WTC11 (cell line): Measurements from ENCODE around the gene B4GAT1. TPM values are rescaled to one million over a fixed set of nuclear protein-coding genes. Genes with fewer than 3 reads are reported as not detected.
A peak's percentile ranks its signal among the peaks of the same experiment; 100 is the strongest.

Source experiments
- ATAC-seq: fragments of 200-7000 bp; cut with Tn5 transposase; 2 replicates; pipeline ENCODE4 v1.10.0; 2021; ENCODE audit warnings: mild to moderate bottlenecking, moderate library complexity
- CTCF ChIA-PET: fragments of 300-600 bp; sonication (Branson Sonifier 250); formaldehyde crosslinking; loops from one replicate; lab custom pipeline; 2021; ENCODE audit warnings: antibody characterized with exemption; lab: Charles Lee
- POLR2A ChIA-PET: fragments of 350-600 bp; sonication (Branson Sonifier 250); formaldehyde crosslinking; loops from one replicate; lab custom pipeline; 2021; ENCODE audit warnings: antibody characterized with exemption; lab: Charles Lee
- DNase-seq: peaks from one replicate; pipeline ENCODE4 v3.0.0; 2021; ENCODE audit warnings: low spot score
- H3K27ac Mint-ChIP-seq: 2 replicates; pipeline ENCODE4 v1.8.0; 2021; ENCODE audit warnings: mixed read lengths
- H3K27me3 Mint-ChIP-seq: 2 replicates; pipeline ENCODE4 v1.8.0; 2021; ENCODE audit warnings: low read depth, mild to moderate bottlenecking, moderate library complexity, mixed read lengths
- H3K36me3 Mint-ChIP-seq: 2 replicates; pipeline ENCODE4 v1.8.0; 2021; ENCODE audit warnings: mixed read lengths
- H3K4me1 Mint-ChIP-seq: 2 replicates; pipeline ENCODE4 v1.8.0; 2022; ENCODE audit warnings: mixed read lengths
- H3K4me3 Mint-ChIP-seq: 2 replicates; pipeline ENCODE4 v1.8.0; 2021; ENCODE audit warnings: mild to moderate bottlenecking, moderate library complexity, mixed read lengths
- H3K9me3 Mint-ChIP-seq: 2 replicates; pipeline ENCODE4 v1.8.0; 2021; ENCODE audit warnings: mixed read lengths
- GRHL2 ChIP-seq: fragments of 250-450 bp; sonication (Bioruptor Pico); IDR thresholded peaks from 2 replicates; pipeline ENCODE4 v1.8.0; 2022; ENCODE audit warnings: mild to moderate bottlenecking, moderate library complexity; ENCODE audit not compliant: insufficient replicate concordance, severe bottlenecking
- HMGA2 ChIP-seq: fragments of 250-450 bp; sonication (Bioruptor Pico); IDR thresholded peaks from 2 replicates; pipeline ENCODE4 v1.4.0; 2021; ENCODE audit warnings: mild to moderate bottlenecking, moderate library complexity
- JUN ChIP-seq: sonication (generic); formaldehyde crosslinking; IDR thresholded peaks from 2 replicates; pipeline ENCODE4 v1.8.0; 2023; ENCODE audit warnings: mild to moderate bottlenecking, missing genetic modification reagents
- NFE2L1 ChIP-seq: sonication (generic); formaldehyde crosslinking; IDR thresholded peaks from 2 replicates; pipeline ENCODE4 v1.8.1; 2023; ENCODE audit warnings: missing genetic modification reagents
- NFYB ChIP-seq: sonication (generic); formaldehyde crosslinking; conservative IDR thresholded peaks from 2 replicates; pipeline ENCODE4 v1.8.0; 2022; ENCODE audit warnings: low read depth, missing genetic modification reagents
- TEAD4 ChIP-seq: sonication (generic); formaldehyde crosslinking; IDR thresholded peaks from 2 replicates; pipeline ENCODE4 v1.8.0; 2022; ENCODE audit warnings: mild to moderate bottlenecking, missing genetic modification reagents
- ZBTB21 ChIP-seq: sonication (generic); formaldehyde crosslinking; IDR thresholded peaks from 2 replicates; pipeline ENCODE4 v1.8.1; 2023; ENCODE audit warnings: mild to moderate bottlenecking, missing genetic modification reagents, borderline replicate concordance
- ZNF121 ChIP-seq: sonication (generic); formaldehyde crosslinking; IDR thresholded peaks from 2 replicates; pipeline ENCODE4 v1.8.0; 2023; ENCODE audit warnings: missing genetic modification reagents
- ZNF138 ChIP-seq: sonication (generic); formaldehyde crosslinking; conservative IDR thresholded peaks from 2 replicates; pipeline ENCODE4 v1.8.1; 2022; ENCODE audit warnings: mild to moderate bottlenecking, moderate library complexity, missing genetic modification reagents
- ZNF232 ChIP-seq: sonication (generic); formaldehyde crosslinking; IDR thresholded peaks from 2 replicates; pipeline ENCODE4 v1.8.0; 2022; ENCODE audit warnings: mild to moderate bottlenecking, missing genetic modification reagents
- ZNF317 ChIP-seq: sonication (generic); formaldehyde crosslinking; IDR thresholded peaks from 2 replicates; pipeline ENCODE4 v1.8.1; 2023; ENCODE audit warnings: low read depth, mild to moderate bottlenecking, moderate library complexity, missing genetic modification reagents, borderline replicate concordance
- ZNF423 ChIP-seq: fragments of 250-450 bp; sonication (Bioruptor Pico); IDR thresholded peaks from 2 replicates; pipeline ENCODE4 v2.1.2; 2022; ENCODE audit warnings: mild to moderate bottlenecking, moderate library complexity
- total RNA-seq: library from RNA; stranded (reverse); gene quantifications from 3 replicates; pipeline ENCODE4 v1.2.3, GENCODE V29; 2021
- TF ChIP-seq, protein P1 (sequence below): sonication (generic); formaldehyde crosslinking; IDR thresholded peaks from 2 replicates; pipeline ENCODE4 v1.8.1; 2022; ENCODE audit warnings: mild to moderate bottlenecking, moderate library complexity, missing genetic modification reagents
- TF ChIP-seq, protein P2 (sequence below): sonication (generic); formaldehyde crosslinking; IDR thresholded peaks from 2 replicates; pipeline ENCODE4 v1.8.1; 2023; ENCODE audit warnings: mild to moderate bottlenecking, missing genetic modification reagents

Gene B4GAT1
- total RNA-seq, 1 experiment from 2014 or later, result 34.1 TPM

DNA sequence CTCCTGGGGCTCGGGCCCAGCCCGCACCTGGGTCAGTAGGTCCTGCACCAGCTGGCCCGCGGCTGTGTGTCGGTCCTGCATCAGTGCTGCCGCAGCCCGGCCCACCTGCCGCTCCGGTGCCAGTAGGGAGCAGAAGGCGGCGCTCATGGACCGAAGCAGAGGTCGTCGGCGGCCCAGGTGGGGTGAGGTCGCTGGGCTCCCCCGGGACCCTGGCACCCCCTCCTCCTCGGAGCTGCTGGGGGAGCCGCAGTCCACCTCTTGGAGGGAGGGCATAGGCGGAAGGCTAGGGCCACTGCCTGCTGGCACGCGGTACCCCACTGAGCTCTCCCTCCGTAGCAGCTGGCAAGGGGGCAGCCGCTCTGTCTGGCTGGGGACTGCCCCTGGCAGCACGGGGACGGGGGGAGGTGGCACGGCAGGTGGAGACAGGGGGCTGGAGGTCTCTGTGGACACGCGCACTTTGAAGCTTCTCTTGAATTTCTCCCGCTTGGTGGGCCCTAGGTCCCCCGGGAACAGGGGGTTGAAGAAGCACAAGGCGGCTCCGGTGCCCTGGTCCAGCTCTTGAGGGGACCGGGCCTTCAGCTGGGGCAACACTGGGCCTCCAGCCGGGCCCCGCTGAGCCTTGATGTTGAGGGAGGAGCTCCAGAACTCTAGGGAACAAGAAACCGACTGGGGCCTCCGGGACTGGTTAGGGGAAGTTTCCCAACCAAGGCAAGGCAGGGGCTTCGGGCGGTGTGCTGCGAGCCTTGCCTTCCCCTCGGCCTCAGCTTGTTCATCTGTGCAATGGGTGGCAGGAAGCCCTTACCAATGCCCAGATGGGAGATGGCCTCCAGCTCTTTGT is 12.6 kb downstream of the B4GAT1 start:
- H3K27me3 Mint-ChIP-seq, result no peaks in the 10 kb centered on the region
- ATAC-seq (no peak), DNase-seq (no peak)
- H3K9me3 Mint-ChIP-seq, result no peaks in the 10 kb centered on the region
- ChIA-PET CTCF (interaction anchor here (1.1 to 8.7 kb wide), 10 partner anchors 13 to 290 kb away, joined by 3 to 319 read pairs (median 6); partner anchors contain the start of genes CD248, RAB1B and YIF1A), POLR2A (interaction anchor here (0.8 to 2.5 kb wide), 4 partner anchors 13 to 23 kb away, joined by 3 to 20 read pairs (median 8); no protein-coding TSS in a partner anchor)
- peaks cover 16% of the 10 kb centered on the region for H3K4me1 Mint-ChIP-seq
- no peaks in the 10 kb centered on the region for H3K36me3 Mint-ChIP-seq
- H3K27ac Mint-ChIP-seq, result no peak overlapping the region
- TF ChIP-seq ZNF138 (CRISPR knock-in tag), result no peak
- no peak for TF ChIP-seq HMGA2 (CRISPR knock-in tag)
- no peak for TF ChIP-seq TEAD4 (CRISPR knock-in tag)
- TF ChIP-seq ZNF232, result no peak
- TF ChIP-seq, protein P1, sequence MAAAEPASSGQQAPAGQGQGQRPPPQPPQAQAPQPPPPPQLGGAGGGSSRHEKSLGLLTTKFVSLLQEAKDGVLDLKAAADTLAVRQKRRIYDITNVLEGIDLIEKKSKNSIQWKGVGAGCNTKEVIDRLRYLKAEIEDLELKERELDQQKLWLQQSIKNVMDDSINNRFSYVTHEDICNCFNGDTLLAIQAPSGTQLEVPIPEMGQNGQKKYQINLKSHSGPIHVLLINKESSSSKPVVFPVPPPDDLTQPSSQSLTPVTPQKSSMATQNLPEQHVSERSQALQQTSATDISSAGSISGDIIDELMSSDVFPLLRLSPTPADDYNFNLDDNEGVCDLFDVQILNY (CRISPR knock-in tag), result no peak
- TF ChIP-seq NFYB, result no peak
- TF ChIP-seq NFE2L1 (CRISPR knock-in tag), result no peak
- no peak for TF ChIP-seq ZNF121
- H3K4me3 Mint-ChIP-seq, result peak overlapping the region; percentile 50

DNA sequence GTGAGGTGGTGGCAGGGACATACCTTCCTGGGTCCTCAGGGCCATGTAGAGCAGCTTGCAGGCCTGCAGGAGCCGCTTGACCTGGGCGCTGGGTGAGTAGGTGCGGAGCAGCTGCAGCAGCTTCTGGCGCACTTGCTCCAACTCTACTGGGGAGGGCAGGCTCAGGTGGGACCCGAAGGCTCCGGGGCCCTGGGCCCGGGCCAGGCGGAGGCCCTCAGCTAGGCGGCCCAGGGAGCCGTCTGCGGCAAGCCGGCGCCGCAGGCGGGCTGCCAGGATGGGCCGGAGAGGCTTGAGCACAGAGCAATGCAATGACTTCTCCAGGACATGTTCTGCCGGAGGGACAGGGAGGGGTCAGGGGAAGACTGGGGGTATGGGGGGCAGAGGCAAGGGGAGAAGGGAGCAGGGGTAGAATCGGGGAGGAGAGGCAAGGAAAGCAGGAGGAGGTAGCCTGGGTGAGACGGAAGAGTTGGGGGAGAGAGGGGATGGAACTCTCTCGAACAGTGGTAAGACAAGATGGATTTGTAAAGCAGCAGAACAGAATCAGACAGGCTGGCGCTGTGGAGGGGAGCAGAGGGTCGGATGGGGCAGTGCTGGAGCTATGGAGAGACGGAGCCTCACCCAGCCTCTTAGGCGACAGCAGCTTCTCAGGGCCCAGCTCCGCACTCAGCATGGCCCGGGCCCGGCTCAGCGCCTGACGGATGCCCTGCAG is 13.4 kb downstream of the B4GAT1 start:
- TF ChIP-seq ZNF317 (CRISPR knock-in tag), result no peak
- TF ChIP-seq JUN (CRISPR knock-in tag), result no peak
- no peak for TF ChIP-seq GRHL2
- no peak for TF ChIP-seq ZNF423 (CRISPR knock-in tag)
- no peak for TF ChIP-seq ZBTB21 (CRISPR knock-in tag)
- H3K36me3 Mint-ChIP-seq, result no peaks in the 10 kb centered on the region
- no peaks in the 10 kb centered on the region for H3K27me3 Mint-ChIP-seq
- H3K4me1 Mint-ChIP-seq, result peaks cover 16% of the 10 kb centered on the region
- ATAC-seq (no peak), DNase-seq (no peak)
- H3K27ac Mint-ChIP-seq, result no peak overlapping the region
- ChIA-PET POLR2A (interaction anchor here (0.8 to 2.5 kb wide), 4 partner anchors 16 to 23 kb away, joined by 5 to 20 read pairs (median 8); partner anchors contain the start of gene CD248), CTCF (interaction anchor here (0.6 to 8.7 kb wide), 7 partner anchors 12 to 55 kb away, joined by 3 to 319 read pairs (median 7); partner anchors contain the start of gene CD248)
- H3K4me3 Mint-ChIP-seq, result no peak overlapping the region
- H3K9me3 Mint-ChIP-seq, result no peaks in the 10 kb centered on the region

DNA sequence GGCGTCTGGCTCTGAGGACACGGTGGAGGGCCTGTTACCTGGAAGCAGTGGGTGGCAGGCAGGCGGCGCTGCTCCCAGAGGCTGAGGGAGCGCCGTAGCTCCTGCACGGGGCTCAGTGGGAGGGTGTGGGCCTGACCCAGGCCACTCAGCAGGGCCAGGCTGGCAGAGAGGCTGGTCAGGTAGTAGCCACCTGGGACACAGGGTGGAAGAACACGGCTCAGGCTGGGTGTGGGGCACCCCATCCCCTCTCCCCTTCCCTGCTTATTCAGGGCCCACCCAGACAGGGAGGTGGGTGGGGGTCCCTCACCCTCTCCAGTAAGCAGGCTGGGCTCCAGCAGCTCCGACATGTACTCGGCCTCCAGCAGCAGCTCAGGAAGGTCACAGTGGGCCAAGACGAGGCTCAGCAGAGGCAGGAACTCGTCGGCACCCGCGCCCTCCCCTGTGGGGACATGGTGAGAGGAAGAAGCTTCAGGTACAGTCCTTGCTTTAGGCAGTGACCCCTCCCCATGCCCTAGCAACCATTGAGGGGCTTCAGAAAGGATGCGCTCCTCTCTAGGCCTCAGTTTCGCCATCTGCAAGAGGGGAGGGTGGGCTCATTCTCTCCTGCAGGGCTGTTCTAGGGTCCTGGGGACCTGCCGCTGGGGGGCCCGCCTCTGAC is 14.1 kb downstream of the B4GAT1 start:
- POLR2A ChIA-PET, result interaction anchor here (0.8 kb wide), 1 partner anchor 17 kb away, joined by 5 read pairs; the partner anchor contains the start of gene CD248

More for the DNA sequence above, 14.1 kb downstream of the B4GAT1 start:
- TF ChIP-seq, protein P2, sequence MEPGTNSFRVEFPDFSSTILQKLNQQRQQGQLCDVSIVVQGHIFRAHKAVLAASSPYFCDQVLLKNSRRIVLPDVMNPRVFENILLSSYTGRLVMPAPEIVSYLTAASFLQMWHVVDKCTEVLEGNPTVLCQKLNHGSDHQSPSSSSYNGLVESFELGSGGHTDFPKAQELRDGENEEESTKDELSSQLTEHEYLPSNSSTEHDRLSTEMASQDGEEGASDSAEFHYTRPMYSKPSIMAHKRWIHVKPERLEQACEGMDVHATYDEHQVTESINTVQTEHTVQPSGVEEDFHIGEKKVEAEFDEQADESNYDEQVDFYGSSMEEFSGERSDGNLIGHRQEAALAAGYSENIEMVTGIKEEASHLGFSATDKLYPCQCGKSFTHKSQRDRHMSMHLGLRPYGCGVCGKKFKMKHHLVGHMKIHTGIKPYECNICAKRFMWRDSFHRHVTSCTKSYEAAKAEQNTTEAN (CRISPR knock-in tag), result no peak
- CTCF ChIA-PET, result interaction anchor here (0.6 to 8.7 kb wide), 6 partner anchors 12 to 53 kb away, joined by 3 to 319 read pairs (median 6); partner anchors contain the start of genes BRMS1 and CD248
- no peak for ATAC-seq
- Mint-ChIP-seq H3K27me3 (no peaks in the 10 kb centered on the region), H3K4me1 (peaks cover 20% of the 10 kb centered on the region), H3K27ac (no peak overlapping the region), H3K36me3 (no peaks in the 10 kb centered on the region), H3K4me3 (no peak overlapping the region), H3K9me3 (no peaks in the 10 kb centered on the region)
- DNase-seq, result no peak
